Ishikawa (cell line): ENCODE results near the gene UBXN1.

Source experiments
- RAD21 ChIP-seq: IDR thresholded peaks from 2 replicates; pipeline ENCODE4 v1.6.1; 2012; ENCODE audit warnings: low read depth
- REST ChIP-seq: IDR thresholded peaks from 2 replicates; pipeline ENCODE4 v1.6.1; 2012; ENCODE audit warnings: low read depth, mild to moderate bottlenecking
- YY1 ChIP-seq: IDR thresholded peaks from 2 replicates; pipeline ENCODE4 v1.6.1; 2012; ENCODE audit warnings: low read depth

- no peak for TF ChIP-seq YY1
- TF ChIP-seq RAD21, result no peak
- no peak for TF ChIP-seq REST
Measured at GRCh38 chr11:62682518-62682917, 3.6 kb upstream of the UBXN1 start.
